BE2C (cell line): ENCODE data around the gene ATP8A1.

Experiments
- DNase-seq: peaks from one replicate; pipeline ENCODE4 v3.0.0-alpha.2; 2020
- H3K27me3 ChIP-seq: fragments of 250-450 bp; sonication (Bioruptor Pico); 2 replicates; pipeline ENCODE4 v1.5.1; 2020; ENCODE audit warnings: mild to moderate bottlenecking
- H3K36me3 ChIP-seq: fragments of 250-450 bp; sonication (Bioruptor Pico); 2 replicates; pipeline ENCODE4 v1.5.1; 2020; ENCODE audit warnings: mild to moderate bottlenecking
- H3K4me1 ChIP-seq: fragments of 250-450 bp; sonication (Bioruptor Pico); 2 replicates; pipeline ENCODE4 v1.5.1; 2020
- H3K4me3 ChIP-seq: 2 replicates; pipeline ENCODE4 v1.5.1; 2011; ENCODE audit warnings: low read depth, low read length
- H3K9me3 ChIP-seq: fragments of 250-450 bp; sonication (Bioruptor Pico); 2 replicates; pipeline ENCODE4 v1.5.1; 2020
- TF ChIP-seq, protein P1 (sequence below): IDR thresholded peaks from 2 replicates; pipeline ENCODE4 v1.5.1; 2012; ENCODE audit warnings: mild to moderate bottlenecking, low read depth, low read length

Gene ATP8A1

DNA sequence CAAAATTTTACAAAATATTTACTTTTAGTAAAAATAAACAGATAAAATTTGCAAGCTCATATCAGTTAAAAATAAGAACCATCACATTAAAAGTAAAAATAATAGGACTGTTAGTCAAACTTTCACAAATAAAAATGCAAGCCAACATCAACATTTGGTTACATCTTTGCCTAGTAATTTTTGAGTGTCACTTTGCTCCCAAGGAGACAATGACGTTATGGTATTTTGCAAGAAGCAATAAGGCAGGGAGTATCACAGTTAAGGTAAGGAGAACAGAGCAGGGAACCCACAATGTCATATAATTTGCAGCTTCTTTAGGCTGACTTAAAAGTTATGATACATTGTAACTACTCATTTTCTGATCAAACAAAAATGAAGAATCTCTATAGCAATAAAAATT is 98.7 kb downstream of the ATP8A1 start:
- no peak for DNase-seq
- H3K4me3 ChIP-seq = no peak overlapping the region
- no peaks in the 10 kb centered on the region for H3K4me1 ChIP-seq
- H3K27me3 ChIP-seq = no peaks in the 10 kb centered on the region
- TF ChIP-seq, protein P1, sequence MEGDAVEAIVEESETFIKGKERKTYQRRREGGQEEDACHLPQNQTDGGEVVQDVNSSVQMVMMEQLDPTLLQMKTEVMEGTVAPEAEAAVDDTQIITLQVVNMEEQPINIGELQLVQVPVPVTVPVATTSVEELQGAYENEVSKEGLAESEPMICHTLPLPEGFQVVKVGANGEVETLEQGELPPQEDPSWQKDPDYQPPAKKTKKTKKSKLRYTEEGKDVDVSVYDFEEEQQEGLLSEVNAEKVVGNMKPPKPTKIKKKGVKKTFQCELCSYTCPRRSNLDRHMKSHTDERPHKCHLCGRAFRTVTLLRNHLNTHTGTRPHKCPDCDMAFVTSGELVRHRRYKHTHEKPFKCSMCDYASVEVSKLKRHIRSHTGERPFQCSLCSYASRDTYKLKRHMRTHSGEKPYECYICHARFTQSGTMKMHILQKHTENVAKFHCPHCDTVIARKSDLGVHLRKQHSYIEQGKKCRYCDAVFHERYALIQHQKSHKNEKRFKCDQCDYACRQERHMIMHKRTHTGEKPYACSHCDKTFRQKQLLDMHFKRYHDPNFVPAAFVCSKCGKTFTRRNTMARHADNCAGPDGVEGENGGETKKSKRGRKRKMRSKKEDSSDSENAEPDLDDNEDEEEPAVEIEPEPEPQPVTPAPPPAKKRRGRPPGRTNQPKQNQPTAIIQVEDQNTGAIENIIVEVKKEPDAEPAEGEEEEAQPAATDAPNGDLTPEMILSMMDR = no peak
- H3K9me3 ChIP-seq = no peaks in the 10 kb centered on the region
- peaks cover 14% of the 10 kb centered on the region for H3K36me3 ChIP-seq

DNA sequence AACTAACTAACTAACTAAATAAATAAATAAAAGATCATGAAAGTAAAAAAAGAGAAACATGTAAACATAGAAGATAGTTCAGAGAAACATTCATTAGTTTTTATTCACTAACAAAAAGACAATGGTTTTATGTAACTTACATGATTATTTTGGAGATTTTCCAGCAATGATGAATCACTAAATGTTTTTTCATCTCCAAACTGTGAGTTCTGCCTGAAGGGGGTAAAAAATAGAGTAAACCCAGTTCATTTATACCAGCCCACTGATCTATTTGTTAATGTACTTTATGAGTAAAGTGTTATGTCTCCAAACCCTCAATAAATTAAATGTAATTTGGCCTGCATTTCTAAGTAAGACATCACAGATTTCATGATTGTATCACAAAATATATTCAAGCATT is 101.1 kb downstream of the ATP8A1 start:
- peaks cover under 1% of the 10 kb centered on the region for H3K36me3 ChIP-seq
- H3K4me3 ChIP-seq = no peak overlapping the region
- no peaks in the 10 kb centered on the region for H3K9me3 ChIP-seq
- no peak for DNase-seq
- H3K4me1 ChIP-seq = no peaks in the 10 kb centered on the region
- TF ChIP-seq, protein P1 = no peak
- H3K27me3 ChIP-seq = no peaks in the 10 kb centered on the region

DNA sequence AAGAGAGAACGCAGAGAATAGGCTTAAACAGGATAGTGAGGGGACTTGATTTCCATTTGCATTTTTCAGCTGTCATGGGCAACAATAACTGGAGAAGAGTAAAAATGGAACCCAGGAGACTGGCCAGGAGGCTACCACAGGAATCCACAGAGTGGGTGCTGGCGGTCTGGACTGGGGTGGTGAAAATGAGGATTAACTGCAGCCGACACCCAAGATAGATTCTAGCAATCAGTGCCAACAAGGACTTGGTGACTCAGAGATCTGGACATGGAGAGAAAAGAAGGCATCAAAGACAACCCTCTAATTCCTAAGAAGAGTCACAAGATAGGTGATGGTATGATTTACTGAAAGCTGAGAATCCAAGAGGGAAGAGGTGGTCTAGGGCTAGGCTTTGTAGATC is 102.8 kb downstream of the ATP8A1 start:
- DNase-seq = no peak
- Histone ChIP-seq H3K36me3 (peaks cover 7% of the 10 kb centered on the region), H3K27me3 (no peaks in the 10 kb centered on the region), H3K4me1 (no peaks in the 10 kb centered on the region), H3K4me3 (no peak overlapping the region), H3K9me3 (no peaks in the 10 kb centered on the region)
- TF ChIP-seq, protein P1 = no peak

GRCh38 chr4:42549896-42550295 is 107.0 kb downstream of the ATP8A1 start:
- no peaks in the 10 kb centered on the region for H3K9me3 ChIP-seq
- peaks cover 10% of the 10 kb centered on the region for H3K36me3 ChIP-seq
- no peak overlapping the region for H3K4me3 ChIP-seq
- no peaks in the 10 kb centered on the region for H3K4me1 ChIP-seq
- DNase-seq = no peak
- TF ChIP-seq, protein P1 = no peak
- no peaks in the 10 kb centered on the region for H3K27me3 ChIP-seq

- Histone ChIP-seq H3K36me3 (peaks cover 14% of the 10 kb centered on the region), H3K27me3 (no peaks in the 10 kb centered on the region), H3K4me3 (no peak overlapping the region), H3K9me3 (0 out of 2 replicates have a peak, but pooled peaks cover 1% of the 10 kb centered on the region), H3K4me1 (no peaks in the 10 kb centered on the region)
- TF ChIP-seq, protein P1 = no peak
- no peak for DNase-seq
Measured at GRCh38 chr4:42547805-42548204, 109.1 kb downstream of the ATP8A1 start.

DNA sequence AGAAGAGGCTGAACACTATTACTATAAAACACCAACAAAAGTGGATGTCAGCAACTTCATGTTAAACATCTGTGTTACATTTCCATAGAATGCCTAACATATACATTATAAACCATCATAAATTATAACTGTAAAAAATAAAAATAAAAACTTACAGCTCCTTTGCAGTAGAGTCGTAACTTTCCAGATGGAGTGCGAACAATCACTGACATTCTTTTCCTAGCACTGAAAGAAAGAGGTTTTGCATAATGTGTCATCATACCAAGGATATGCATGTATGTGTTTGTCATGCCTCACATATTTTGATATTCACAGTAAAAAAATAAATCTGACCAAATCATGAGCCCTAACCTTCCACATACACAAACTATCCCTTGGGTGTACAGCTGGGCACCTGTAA is 113.1 kb downstream of the ATP8A1 start:
- Histone ChIP-seq H3K36me3 (peaks cover 10% of the 10 kb centered on the region), H3K9me3 (0 out of 2 replicates have a peak, but pooled peaks cover 4% of the 10 kb centered on the region), H3K4me1 (no peaks in the 10 kb centered on the region), H3K27me3 (no peaks in the 10 kb centered on the region), H3K4me3 (no peak overlapping the region)
- DNase-seq = no peak
- TF ChIP-seq, protein P1 = no peak
